PFSK-1 (cell line): Measurements from ENCODE around the gene ASCC3.

Source experiments
- FOXP2 ChIP-seq: optimal IDR thresholded peaks from 2 replicates; pipeline ENCODE3; 2011; ENCODE audit warnings: borderline replicate concordance, control low read depth, inconsistent platforms; ENCODE audit not compliant: insufficient read depth; ENCODE audit errors: extremely low read length, extremely low read depth
- POLR2AphosphoS5 ChIP-seq: IDR thresholded peaks from 2 replicates; pipeline ENCODE4 v1.6.1; 2012; ENCODE audit warnings: low read depth, mild to moderate bottlenecking, control low read depth, low read length, moderate library complexity
- SIN3A ChIP-seq: IDR thresholded peaks from 2 replicates; pipeline ENCODE4 v1.6.1; 2012; ENCODE audit warnings: mild to moderate bottlenecking, low read length, moderate library complexity, borderline replicate concordance; ENCODE audit not compliant: insufficient read depth
- TAF1 ChIP-seq: IDR thresholded peaks from 2 replicates; pipeline ENCODE4 v1.6.1; 2012; ENCODE audit warnings: low read length, control low read depth, borderline replicate concordance; ENCODE audit not compliant: insufficient read depth
- TF ChIP-seq, protein P1 (sequence below), 2 experiments: IDR thresholded peaks; 2 replicates each; pipeline versions ENCODE4 v1.6.1 to v1.8.0; 2011 to 2012; ENCODE audit warnings: low read depth in 2 of 2, low read length in 2 of 2, control low read depth in 1 of 2, inconsistent platforms in 1 of 2, mild to moderate bottlenecking in 1 of 2, moderate library complexity in 1 of 2; ENCODE audit not compliant: insufficient read depth in 1 of 2

The ASCC3 gene

DNA sequence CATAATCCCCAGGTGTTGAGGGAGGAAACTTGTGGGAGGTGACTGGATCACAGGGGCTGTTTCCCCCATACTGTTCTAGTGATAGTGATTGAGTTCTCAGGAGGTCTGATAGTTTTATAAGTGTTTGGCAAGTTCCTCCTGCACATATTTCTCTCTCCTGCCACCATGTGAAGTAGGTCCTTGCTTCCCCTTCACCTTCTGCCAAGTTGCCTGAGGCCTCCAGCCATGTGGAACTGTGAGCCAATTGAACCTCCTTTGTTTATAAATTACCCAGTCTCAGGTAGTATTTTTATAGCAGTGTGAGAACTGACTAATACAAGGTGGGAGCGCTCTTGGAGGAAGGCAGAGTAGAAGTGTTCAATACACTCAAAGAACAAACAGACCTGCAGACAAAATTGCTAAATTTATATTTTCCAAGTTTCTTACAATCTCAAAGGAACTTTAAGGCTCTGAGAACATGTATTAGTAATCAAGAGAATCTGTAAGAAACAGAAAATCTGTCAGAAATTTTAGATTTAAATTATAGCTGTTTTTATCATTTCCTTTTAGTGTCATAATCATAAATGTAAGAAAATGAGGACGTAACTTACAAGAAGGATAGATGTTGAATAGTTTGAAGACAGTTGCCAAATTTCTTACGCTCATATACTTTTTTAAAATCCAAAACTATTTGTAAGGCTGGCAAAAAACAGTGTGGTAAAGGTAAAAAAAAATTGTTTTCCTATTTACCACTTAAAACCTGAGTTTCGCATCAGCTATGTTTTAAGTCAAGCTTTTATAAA, 77.7 kb downstream of the ASCC3 start:
- TF ChIP-seq, protein P1, sequence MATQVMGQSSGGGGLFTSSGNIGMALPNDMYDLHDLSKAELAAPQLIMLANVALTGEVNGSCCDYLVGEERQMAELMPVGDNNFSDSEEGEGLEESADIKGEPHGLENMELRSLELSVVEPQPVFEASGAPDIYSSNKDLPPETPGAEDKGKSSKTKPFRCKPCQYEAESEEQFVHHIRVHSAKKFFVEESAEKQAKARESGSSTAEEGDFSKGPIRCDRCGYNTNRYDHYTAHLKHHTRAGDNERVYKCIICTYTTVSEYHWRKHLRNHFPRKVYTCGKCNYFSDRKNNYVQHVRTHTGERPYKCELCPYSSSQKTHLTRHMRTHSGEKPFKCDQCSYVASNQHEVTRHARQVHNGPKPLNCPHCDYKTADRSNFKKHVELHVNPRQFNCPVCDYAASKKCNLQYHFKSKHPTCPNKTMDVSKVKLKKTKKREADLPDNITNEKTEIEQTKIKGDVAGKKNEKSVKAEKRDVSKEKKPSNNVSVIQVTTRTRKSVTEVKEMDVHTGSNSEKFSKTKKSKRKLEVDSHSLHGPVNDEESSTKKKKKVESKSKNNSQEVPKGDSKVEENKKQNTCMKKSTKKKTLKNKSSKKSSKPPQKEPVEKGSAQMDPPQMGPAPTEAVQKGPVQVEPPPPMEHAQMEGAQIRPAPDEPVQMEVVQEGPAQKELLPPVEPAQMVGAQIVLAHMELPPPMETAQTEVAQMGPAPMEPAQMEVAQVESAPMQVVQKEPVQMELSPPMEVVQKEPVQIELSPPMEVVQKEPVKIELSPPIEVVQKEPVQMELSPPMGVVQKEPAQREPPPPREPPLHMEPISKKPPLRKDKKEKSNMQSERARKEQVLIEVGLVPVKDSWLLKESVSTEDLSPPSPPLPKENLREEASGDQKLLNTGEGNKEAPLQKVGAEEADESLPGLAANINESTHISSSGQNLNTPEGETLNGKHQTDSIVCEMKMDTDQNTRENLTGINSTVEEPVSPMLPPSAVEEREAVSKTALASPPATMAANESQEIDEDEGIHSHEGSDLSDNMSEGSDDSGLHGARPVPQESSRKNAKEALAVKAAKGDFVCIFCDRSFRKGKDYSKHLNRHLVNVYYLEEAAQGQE (IDR thresholded peaks at IDR 0.05; ENCODE audit: insufficient read depth in 1 of 2, low read depth in 2 of 2, low read length in 2 of 2): no peak
- TF ChIP-seq FOXP2 (no peak), POLR2AphosphoS5 (no peak), TAF1 (no peak), SIN3A (no peak)

DNA sequence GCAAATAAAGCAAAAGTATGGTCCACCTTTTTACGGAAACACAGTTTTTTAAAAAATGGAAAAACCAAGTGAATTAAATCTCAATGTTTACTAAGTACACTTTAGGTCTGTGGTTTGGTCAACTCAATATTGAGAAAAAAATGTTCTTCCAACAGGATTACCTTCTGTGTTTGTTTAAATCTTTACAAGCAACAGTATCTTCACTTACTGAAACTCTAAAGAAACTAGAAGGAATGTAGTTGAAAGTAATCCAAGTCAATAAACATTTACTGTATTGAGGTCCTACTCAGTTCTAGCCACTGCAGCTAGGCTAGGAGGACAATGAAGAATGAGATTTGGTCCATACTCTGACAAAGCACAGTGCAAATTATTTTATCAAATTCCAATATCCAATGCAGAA, 80.1 kb downstream of the ASCC3 start:
- TF ChIP-seq FOXP2 (no peak), TAF1 (no peak), SIN3A (no peak), POLR2AphosphoS5 (no peak)
- TF ChIP-seq, protein P1 (IDR thresholded peaks at IDR 0.05; ENCODE audit: insufficient read depth in 1 of 2, low read depth in 2 of 2, low read length in 2 of 2): no peak

DNA sequence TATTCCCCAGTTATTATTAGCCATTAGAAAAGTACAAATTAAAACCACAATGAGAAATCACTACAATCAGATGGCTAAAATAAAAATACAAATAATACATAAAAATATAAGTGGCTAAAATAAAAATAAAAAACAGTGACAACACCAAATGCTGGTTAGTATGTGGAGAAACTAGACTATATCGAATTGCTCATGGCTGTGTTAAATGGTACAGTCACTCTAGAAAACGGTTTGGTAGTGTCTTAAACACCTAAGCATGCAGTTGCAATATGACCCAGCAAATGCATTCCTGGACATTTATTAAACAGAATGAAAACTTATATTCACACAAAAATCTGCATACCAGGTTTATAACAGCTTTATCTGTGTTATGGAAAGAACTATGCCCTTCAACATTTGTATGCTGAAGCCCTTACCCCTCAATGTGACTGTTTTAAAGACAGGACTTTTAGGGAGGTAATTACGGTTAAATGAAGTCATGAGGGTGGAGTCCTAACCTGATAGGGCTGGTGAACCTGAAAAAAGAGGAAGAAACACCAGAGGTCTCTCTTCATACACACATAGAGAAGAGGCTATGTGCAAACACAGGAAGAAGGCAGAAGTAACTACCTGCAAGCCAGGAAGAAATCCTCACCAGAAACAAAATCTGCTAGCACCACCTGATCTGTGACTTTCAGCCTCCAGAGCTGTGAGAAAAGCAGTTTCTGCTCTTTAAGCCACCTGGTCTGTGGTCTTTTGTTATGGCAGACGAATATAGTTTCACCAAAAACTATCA, 84.9 kb downstream of the ASCC3 start:
- no peak for TF ChIP-seq SIN3A
- TF ChIP-seq POLR2AphosphoS5: no peak
- TF ChIP-seq, protein P1 (IDR thresholded peaks at IDR 0.05; ENCODE audit: insufficient read depth in 1 of 2, low read depth in 2 of 2, low read length in 2 of 2): no peak
- TF ChIP-seq TAF1: no peak
- TF ChIP-seq FOXP2: no peak

DNA sequence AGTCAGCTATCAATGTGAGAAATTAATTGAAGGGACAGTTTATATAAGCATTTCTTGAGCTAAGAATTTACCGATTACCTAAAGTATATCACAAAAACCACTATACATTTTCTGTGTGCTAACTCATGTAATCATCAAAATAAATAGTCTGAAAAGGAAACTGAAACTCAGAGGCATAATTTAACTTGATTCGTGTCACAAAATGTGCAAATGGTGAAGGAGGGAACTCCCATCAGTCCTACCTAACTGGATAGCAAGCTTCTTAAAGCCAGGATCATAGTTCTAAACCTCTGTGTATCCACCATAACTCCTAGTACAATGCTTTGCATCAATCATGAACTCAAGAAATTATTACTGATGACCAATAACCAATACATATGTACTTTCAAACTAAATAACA, 91.0 kb downstream of the ASCC3 start:
- TF ChIP-seq, protein P1 (IDR thresholded peaks at IDR 0.05; ENCODE audit: insufficient read depth in 1 of 2, low read depth in 2 of 2, low read length in 2 of 2): no peak
- no peak for TF ChIP-seq POLR2AphosphoS5
- no peak for TF ChIP-seq SIN3A
- no peak for TF ChIP-seq TAF1
- no peak for TF ChIP-seq FOXP2
